Lung microvascular endothelial cell (primary cell): Measurements from ENCODE around the gene ABL2. TPM values are rescaled to one million over a fixed set of nuclear protein-coding genes. Genes with fewer than 3 reads are reported as not detected.
"Not testable (repeated sequence)": the region's sequence is repeated elsewhere in the genome, so short reads cannot be mapped to it uniquely, and the experiment has no call there.

Source experiments
- DNase-seq, 2 donors: peaks; one replicate each; pipeline versions ENCODE4 v3.0.0 to v3.0.0-alpha.2; 2010; ENCODE audit warnings: low read depth in 2 of 2
- total RNA-seq: library from RNA; depleted of rRNA; stranded (reverse); fragments of >200 nt; gene quantifications from 2 replicates; pipeline ENCODE4 v1.2.1, GENCODE V29; 2014

Gene ABL2
- total RNA-seq, 1 donor from 2014 or later: 50.6 TPM

DNA sequence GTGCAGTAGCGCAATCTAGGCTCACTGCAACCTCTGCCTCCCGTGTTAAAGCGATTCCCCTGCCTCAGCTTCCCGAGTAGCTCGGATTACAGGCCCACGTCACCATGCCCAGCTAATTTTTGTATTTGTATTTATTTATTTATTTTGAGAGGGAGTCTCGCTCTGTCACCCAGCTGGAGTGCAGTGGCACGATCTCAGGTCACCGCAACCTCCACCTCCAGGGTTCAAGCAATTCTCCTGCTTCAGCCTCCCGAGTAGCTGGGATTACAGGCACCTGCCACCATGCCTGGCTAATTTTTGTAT lies 59.1 kb downstream of the ABL2 start:
- DNase-seq: not testable (repeated sequence)

DNA sequence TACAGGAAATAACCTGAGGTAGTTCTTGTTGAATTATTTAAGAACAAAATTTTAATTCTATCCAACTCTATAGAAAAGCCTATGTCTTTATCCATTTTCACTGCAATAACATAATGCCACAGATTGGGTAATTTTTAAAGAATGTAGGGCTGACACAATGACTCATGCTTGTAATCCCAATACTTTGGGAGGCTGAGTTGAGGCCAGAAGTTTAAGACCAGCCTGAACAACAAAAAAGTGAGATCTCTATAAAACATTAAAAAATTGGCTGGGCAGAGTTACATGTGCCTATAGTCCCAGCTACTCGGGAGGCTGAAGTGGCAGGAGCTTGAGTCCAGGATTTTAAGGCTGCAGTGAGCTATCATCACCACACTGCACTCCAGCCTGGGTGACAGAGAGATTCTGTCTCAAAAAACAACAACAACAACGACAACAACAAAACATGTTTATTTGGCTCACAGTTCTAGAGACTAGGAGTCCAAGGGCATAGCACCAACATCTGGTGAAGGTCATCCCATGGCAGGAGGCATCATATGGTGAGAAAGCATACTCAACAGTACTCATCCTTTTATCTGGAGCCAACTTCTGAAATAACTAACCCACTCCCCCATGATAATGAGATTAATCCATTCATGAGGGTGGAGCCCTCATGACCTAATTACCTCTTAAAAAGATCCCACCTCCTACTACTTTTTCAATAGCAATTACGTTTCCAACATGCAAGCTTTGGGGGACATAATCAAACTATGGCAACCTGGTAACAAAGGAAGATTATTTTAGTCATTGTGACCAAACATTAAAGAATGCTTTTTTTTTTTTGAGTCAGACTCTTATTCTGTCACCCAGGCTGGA lies 59.6 kb downstream of the ABL2 start:
- DNase-seq: peak in 1 of 2 donors; percentile 41

DNA sequence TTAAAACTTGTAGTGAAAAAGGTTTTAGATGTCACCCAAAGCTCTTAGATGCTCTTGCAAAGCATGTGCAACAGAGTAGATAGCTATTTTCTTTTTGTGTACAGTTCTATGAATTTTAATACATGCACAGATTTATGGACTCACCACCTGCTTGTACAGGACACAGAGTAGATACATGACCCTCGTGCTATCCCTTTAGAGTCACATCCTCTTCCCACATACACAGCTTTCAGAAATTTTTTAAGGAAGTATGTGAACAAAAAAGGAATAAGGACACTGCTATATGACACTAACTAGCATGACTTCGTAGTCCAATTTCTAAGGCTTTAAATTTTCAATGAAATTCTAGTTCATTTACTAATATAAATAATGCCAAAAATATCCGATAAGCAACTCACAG lies 60.9 kb downstream of the ABL2 start:
- no peak for DNase-seq

DNA sequence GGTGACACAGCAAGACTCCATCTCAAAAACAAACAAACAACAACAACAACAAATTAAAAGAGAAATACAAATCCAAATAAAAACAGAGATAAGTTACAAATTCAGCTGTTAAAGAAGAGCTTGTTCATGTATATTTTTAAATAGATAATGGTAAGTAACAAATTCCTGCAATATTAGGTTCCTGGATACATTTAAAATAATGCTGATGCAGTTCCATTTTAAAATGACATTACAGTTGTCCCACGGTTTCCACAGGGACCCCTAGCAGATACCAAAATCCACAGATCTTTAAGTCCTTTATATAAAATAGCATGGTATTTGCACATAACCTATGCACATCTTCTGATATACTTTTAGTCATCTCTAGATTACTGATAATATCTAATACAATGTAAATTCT lies 61.5 kb downstream of the ABL2 start:
- no peak for DNase-seq

DNA sequence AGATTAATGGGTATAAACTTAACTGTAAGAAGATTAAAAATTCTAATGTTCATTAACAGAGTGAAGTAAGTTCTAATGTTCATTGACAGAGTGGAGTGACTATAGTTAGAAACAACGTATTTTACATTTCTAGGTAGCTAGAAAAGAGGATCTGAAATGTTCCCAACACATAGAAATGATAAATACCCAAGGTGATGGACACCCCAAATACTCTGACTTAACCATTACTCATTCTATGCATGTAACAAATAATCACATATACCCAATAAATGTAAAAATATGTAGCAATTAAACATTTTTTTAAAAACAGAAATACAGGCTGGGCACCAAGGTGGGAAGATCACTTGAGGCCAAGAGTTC lies 62.1 kb downstream of the ABL2 start:
- no peak for DNase-seq

DNA sequence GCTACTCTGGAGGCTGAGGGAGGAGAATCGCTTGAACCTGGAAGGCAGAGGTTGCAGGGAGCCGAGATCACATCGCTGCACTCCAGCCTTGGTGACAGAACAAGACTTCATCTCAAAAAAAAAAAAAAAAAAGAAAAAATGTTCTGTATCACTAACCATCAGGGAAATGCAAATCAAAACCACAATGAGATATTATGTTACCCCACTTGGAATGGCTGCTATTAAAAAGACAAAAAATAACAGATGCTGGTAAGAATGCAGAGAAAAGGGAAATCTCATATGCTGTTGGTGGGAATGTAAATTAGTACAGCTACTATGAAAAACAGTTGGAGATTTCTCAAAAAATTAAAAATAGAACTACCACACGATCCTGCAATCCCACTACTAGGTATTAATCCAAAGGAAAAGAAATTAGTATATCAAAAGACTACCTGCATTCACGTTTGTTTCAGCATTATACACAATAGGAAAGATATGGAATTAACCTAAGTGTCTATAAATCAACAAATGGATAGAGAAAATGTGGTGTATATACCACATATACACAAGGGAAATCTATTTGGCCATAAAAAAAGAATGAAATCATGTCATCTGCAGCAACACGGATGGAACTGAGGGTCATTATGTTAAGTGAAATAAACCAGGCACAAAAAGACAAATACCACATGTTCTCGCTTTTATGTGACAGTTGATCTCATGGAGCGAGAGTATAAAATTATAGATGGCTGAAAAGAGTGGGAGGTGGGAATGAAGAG lies 62.6 kb downstream of the ABL2 start:
- DNase-seq: no peak

DNA sequence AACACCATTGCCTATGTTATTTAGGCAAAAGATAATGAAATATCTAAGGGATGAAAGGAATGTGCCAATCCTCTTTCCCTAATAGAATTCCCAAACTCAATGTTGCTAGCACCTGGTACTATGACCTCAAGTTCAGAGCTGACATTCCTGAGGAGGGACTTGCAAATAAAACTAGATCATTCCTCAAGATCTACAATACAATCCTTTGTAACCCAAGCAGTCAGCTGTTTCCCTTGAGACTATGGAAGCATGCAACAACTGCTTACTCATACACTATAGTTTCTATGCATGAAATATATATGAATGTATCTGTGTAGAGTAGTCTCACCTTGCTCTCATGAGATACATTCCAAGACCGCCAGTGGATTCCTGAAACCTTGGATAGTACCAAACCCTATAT lies 65.0 kb downstream of the ABL2 start:
- DNase-seq: peak in 1 of 2 donors; percentile 53

DNA sequence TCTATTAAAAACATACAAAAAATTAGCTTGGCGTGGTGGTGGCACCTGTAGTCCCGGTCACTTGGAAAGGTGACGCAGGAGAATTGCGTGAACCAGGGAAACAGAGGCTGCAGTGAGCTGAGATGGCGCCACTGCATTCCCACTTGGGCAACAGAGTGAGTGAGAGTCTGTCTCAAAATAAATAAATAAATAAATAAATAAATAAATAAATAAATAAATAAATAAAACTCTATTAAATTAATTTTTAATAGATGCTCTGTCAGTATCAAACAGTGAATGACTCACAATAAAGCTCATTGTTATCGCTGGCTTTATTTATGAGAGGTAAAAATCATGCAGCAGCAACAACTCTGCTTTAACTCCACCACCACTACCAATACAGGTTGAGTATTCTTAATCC lies 72.8 kb downstream of the ABL2 start:
- DNase-seq: no peak

DNA sequence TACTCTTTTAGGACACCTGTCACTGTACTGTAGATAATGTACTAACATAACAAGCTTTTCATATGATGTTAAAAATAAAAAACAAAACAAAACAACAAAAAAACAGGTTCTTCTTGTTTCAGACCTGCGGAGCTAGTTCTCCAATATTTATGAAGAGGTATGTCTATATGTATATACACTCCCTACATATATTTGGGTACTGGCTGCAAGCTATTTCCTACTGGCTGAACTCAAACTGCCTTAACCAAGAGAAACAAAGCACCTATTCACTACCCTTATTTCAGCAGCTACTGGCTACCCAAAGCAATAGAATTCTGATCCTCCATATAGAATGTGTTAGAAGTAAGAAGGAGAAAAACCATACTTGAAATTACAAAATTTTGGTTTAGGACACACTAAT lies 73.5 kb downstream of the ABL2 start:
- DNase-seq: no peak

DNA sequence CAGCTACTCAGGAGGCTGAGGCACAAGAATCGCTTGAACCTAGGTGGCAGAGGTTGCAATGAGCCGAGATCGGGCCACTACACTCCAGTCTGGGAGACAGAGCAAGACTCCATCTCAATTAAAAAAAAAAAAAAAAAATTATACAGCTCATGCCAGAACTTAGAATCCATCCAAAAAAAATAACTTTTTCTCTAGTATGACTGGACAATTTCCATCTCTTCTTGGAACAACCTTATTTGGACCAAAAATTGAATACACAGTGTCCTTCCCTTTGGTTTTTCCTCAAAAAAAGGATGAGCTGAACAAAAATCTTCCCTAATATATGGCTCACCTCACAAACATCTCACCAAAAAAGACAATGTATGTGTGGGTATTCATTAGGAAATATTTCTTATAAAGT lies 73.9 kb downstream of the ABL2 start:
- DNase-seq: no peak

DNA sequence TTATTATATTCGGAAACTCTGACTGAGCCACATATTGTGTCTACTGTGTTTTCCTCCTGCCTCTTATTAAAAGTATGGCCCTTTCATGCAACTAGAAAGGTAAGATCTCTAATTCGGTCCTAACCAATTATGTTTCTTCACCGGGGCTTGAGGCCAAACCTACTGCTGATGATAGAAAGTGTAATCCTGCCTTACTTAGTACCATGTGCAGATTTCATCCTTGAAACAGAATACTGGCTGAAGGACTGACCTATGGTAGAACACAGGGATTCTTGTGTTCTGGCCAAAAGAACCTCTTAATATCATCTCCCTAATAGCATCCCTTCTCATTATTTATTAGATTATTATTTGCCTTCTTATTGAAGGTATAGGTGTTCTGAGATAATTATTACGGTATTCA lies 75.0 kb downstream of the ABL2 start:
- no peak for DNase-seq

DNA sequence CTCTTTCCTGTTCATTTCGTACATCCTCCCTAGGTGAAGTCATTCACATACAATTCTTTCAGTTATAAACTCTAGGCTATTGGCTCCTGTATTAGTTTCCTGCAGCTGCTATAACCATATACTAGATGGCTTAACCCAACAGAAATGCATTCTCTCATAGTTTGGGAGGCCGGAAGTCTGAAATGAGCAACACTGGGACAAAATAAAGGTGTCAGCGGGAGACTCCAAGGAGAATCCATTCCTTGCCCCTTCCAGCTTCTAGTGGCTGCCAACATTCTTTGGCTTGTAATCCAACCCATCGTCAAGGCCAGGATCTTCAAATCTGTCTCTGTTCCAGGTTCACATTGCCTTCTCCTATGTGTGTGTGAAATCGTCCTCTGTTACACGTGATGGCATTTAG lies 76.3 kb downstream of the ABL2 start:
- DNase-seq: peak; percentile 42 to 83

DNA sequence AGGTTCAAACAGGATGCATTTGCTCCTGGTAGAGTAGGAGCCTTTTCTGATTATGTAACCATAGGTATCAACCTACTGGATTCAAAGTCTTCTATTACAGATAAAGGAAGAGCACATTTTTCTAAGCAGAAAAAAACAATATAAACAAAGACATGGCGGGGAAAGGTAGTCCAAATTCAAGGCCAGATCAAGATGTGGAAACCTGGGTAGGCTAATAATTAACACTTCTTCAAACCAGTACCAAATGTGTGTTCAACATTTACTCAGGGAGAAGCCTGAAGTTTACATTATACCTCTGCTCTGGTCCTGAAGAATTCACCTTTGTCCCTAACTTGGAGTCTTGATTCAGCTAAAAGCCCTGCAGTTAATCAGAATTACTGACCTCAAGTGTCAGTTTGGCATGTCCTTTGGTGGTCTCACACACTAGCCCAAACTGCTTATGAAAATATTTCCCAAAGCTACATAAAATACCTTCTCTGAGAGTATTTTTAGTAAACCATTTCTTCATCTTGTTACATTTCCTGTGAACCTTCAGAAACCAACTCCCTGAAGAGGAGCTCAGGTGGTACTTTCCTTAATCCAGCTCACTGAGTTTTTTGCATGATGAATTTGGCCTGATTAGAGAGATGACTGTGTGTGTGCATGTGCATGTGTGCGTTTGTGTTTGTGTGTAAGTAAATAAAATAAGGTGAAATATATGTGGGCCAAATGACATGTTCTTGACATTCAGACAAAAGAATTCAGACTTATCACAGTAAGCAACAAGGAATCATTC lies 77.4 kb downstream of the ABL2 start:
- DNase-seq: no peak

DNA sequence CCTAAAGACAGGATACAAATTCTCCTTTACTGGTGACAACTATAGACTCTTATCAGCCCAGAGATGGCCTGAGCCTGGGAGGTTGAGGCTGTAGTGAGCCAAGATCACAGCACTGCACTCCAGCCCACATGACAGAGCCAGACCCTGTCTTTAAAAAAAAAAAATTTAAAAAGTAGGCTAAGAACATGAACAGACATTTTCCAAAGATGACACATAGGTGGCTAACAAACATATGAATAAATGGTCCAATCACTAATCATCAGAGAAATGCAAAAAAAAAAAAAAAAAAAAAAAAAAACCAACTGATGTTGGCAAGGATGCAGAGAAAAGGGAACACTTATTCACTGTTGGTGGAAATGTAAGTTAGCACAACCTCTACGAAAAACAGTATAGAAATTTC lies 82.6 kb downstream of the ABL2 start:
- DNase-seq: peak in 1 of 2 donors; percentile 30

DNA sequence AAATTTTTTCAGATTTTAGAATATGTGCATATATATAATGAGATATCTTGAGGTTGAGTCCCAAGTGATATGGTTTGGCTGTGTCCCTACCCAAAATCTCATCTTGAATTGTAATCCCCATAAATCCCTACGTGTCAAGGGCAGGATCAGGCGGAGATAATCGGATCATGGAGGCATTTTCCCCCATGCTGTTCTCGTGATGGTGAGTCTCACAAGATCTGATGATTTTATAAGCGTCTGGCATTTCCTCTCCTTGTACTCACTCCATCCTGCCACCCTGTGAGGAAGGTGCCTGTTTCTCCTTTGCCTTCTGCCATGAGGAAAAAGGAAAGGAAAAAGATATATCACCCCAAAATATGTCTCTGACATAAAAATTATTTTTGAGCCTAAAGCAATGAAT lies 83.0 kb downstream of the ABL2 start:
- DNase-seq: peak in 1 of 2 donors; percentile 66

DNA sequence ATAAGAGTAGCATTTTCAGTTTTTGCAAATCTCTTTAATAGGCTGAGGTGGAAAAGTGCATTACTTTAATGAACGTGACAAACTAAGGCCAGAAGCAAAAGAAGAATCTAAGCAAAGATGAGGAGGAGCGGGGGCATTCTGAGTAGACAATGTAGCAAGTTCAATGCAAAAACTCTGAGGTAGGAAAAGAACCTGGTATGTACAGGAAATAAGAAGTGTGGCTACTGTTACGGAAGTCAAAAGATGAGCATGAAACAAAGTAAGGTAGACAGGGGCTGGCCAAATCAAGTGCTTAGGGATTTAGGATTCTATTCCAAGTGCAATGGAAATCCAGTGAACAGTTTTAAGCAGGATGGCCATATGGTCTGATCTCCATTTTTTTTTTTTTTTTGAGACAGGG lies 84.0 kb downstream of the ABL2 start:
- DNase-seq: no peak

DNA sequence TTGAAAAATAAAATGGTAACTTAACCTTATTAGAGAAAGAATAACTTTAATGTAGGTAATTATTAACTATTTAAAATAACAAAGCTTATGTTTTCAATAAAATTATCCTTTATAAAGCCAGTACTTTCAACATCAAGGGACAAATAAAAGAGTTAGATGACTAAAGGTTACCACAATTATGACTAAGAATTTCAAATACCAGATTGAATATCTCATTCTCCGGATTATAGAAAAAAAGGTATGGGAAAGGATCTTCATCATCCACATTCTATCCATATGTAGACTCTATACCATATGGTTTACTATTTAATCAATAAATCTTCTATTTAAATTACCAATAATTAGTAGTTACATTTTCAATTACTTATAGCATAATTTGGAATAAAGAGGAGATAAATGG lies 84.9 kb downstream of the ABL2 start:
- no peak for DNase-seq

DNA sequence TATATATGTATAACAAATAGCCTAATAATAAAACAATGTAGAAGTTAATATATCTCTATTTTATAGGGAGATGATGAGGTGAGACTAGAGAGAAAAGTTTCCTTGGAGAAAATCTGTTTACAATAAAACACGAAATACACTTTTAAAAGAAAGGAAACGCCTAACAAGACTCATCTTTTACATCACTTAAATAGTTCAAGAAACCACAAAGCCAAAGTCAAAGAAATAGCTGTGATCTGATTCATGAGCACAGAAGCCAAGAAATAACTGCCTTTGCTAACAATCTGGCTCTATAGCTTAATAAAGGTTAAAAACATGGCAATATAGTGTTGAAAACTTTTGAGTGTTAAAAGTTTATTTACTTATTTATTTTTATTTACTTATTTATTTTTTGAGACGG lies 86.2 kb downstream of the ABL2 start:
- DNase-seq: peak in 1 of 2 donors; percentile 88

DNA sequence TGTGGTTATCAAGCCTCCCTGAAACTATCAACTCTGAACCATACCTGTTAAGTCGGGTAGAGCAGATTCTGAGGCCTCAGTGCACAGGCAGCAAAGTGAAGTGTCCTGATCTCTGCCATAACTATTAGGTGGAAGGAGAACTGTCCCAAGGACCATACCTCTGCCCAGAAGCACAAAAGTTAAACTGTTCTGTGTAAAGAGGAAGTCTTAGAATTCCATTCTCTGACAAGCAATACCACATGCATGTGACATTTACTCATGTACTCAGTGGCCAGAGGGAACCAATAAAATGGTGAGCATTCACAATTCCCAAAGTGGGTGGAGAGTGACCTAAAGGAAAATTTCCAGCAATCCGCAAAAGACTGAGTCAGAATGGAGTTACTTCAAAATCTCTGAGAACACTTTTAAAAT lies 86.6 kb downstream of the ABL2 start:
- peak; percentile 82 to 97 for DNase-seq

DNA sequence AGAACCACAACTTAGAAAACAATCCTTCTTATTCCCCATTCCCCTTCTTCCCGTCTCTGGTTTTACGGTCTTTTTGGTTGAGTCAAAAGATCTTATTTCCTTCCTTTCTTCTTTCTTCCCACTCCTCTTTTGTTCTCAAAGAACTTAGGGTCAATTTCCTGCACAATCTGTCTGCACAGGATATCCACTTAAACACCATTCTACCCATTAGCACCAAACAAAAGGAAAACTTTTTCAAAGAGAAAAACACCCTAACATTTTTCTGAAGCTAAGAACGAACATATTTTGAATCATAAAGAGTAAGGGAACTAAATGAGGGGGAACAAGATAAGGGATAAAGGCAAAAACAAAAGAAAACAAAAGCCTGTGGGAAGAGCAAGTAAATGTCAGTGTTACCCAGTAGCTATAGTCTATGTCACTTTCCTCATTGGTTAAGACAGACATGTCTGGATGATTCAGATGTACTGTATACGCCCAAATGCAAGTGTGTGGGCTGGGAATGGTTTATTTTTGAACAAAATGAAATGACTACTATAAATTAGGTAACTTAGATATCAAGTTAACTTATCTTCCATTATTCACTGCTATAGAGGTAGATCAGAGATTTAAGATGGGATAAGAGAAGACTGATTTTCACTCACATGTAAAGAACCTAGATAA lies 87.8 kb downstream of the ABL2 start:
- DNase-seq: peak; percentile 67 to 82

DNA sequence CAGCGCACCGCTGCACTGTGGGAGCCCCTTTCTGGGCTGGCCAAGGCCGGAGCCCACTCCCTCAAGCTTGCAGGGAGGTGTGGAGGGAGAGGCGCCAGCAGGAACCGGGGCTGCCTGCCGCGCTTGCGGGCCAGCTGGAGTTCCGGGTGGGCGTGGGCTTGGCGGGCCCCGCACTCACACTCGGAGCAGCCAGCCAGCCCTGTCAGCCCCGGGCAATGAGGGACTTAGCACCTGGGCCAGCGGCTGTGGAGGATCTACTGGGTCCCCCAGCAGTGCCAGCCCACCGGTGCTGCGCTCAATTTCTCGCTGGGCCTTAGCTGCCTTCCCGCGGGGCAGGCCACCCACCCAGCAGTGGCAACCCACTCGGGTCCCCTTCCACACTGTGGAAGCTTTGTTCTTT lies 90.7 kb downstream of the ABL2 start:
- DNase-seq: not testable (repeated sequence)
